Measurements from ENCODE around the gene TTC16. TPM values are rescaled to one million over a fixed set of nuclear protein-coding genes. Genes with fewer than 3 reads are reported as not detected.

TTC16 gene
- total and polyA plus RNA-seq, 2 donors (not counting 1 experiment from before 2014, with no cell fraction given): 0.25 TPM; not detected in 1

DNA sequence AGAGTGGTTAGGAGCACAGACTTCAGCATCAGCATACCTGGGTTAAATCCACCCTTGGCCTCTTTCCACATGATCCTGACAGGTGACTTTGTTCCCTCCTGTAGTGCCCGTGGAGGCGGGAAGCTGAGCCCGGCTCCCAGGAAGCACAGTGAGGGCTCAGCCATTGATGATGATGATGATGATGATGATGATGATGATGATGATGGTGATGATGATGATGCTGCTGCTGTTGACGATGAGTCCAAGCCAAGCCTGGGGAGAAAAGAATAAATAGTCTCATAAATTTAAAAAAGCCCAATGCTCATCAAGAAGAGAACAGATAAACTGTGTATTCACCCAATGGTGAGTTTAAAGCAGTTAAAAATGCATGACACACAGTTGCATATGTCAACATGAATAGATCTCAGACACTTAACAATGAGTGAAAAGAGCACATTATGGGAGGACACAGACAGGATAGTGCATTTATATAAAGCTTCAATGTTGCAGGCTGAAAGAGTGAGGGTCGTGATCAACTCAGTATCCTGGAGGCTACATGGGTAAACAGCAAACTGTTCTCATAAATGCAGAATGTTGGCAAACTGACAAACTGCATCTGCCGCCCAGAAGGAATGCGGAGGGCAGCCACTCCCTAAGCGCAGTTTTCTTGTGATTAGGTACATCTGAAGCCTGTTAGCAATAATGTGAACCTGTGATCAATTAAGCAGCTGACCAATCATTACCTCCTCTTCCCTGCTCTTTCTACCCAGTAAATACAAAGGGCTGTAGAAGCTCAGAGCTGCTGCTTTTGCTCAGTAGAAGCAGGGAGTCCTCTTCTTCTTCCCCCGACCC, 20.8 kb upstream of the TTC16 start:
- H3K27ac ChIP-seq (ENCODE audit: low read length in 2 of 2): no peak overlapping the region
- Mint-ChIP-seq H3K27me3 (no peaks in the 10 kb centered on the region), H3K4me1 (peaks cover 11% of the 10 kb centered on the region), H3K9me3 (ENCODE audit: insufficient read depth) (no peaks in the 10 kb centered on the region), H3K4me3 (no peak overlapping the region), H3K27ac (no peak overlapping the region)
- H3K4me1 ChIP-seq (ENCODE audit: control insufficient read depth in 2 of 2, insufficient read depth in 2 of 2, low read length in 2 of 2): peaks cover 6 to 12% of the 10 kb centered on the region in 2 donors
- WGBS (ENCODE audit: insufficient coverage): 90% methylated on average over 2 of the region's 9 CpGs
- H3K79me2 ChIP-seq (ENCODE audit: control insufficient read depth, insufficient read depth, low read length): no peaks in the 10 kb centered on the region
- no peaks in the 10 kb centered on the region for H3K36me3 ChIP-seq (replicated peaks in 1 of 2; ENCODE audit: control extremely low read depth in 1 of 2, control insufficient read depth in 1 of 2, extremely low read depth in 1 of 2, insufficient read depth in 2 of 2, low read length in 1 of 2)
- H4K20me1 ChIP-seq (ENCODE audit: control insufficient read depth, insufficient read depth, low read length, poor library complexity, severe bottlenecking): no peaks in the 10 kb centered on the region
- ATAC-seq (ENCODE audit: low read depth): no peak
- no peak overlapping the region for H2AFZ ChIP-seq (ENCODE audit: insufficient read depth, low read depth, low read length, poor library complexity, severe bottlenecking)
- TF ChIP-seq CTCF (IDR thresholded peaks at IDR 0.05): no peak
- TF ChIP-seq EZH2 (IDR thresholded peaks at IDR 0.05; ENCODE audit: borderline replicate concordance, insufficient read depth, low read depth, low read length, poor library complexity, severe bottlenecking): no peak
- intact Hi-C loops (cut with micrococcal nuclease): no loop called here
- H3K9ac ChIP-seq (ENCODE audit: low read length): no peak overlapping the region
- H3K4me2 ChIP-seq (replicated peaks; ENCODE audit: low read depth, low read length, poor library complexity, severe bottlenecking): no peak overlapping the region
- DNase-seq: no peak
- CTCF ChIA-PET: no interaction called here
- POLR2A ChIA-PET: no interaction called here
- H3K4me3 ChIP-seq (ENCODE audit: control extremely low read depth in 1 of 5, extremely low read depth in 1 of 5, insufficient read depth in 1 of 5, low read depth in 2 of 5, low read length in 4 of 5): no peak overlapping the region
- H3K9me3 ChIP-seq (ENCODE audit: control extremely low read depth in 1 of 3, control insufficient read depth in 2 of 3, insufficient read depth in 1 of 3, low read length in 2 of 3): no peaks in the 10 kb centered on the region
- H3K27me3 ChIP-seq (replicated peaks in 1 of 4; ENCODE audit: control extremely low read depth in 1 of 4, control insufficient read depth in 3 of 4, insufficient read depth in 4 of 4, low read length in 3 of 4): no peaks in the 10 kb centered on the region

- no peak for DNase-seq
- Histone ChIP-seq H3K27ac (ENCODE audit: low read length in 2 of 2) (no peak overlapping the region), H3K9ac (ENCODE audit: low read length) (no peak overlapping the region), H3K4me1 (ENCODE audit: control insufficient read depth in 2 of 2, insufficient read depth in 2 of 2, low read length in 2 of 2) (peaks cover 6 to 12% of the 10 kb centered on the region in 2 donors), H3K9me3 (ENCODE audit: control extremely low read depth in 1 of 3, control insufficient read depth in 2 of 3, insufficient read depth in 1 of 3, low read length in 2 of 3) (no peaks in the 10 kb centered on the region), H4K20me1 (ENCODE audit: control insufficient read depth, insufficient read depth, low read length, poor library complexity, severe bottlenecking) (no peaks in the 10 kb centered on the region), H3K27me3 (replicated peaks in 1 of 4; ENCODE audit: control extremely low read depth in 1 of 4, control insufficient read depth in 3 of 4, insufficient read depth in 4 of 4, low read length in 3 of 4) (no peaks in the 10 kb centered on the region), H3K4me2 (replicated peaks; ENCODE audit: low read depth, low read length, poor library complexity, severe bottlenecking) (no peak overlapping the region), H3K79me2 (ENCODE audit: control insufficient read depth, insufficient read depth, low read length) (no peaks in the 10 kb centered on the region), H3K4me3 (ENCODE audit: control extremely low read depth in 1 of 5, extremely low read depth in 1 of 5, insufficient read depth in 1 of 5, low read depth in 2 of 5, low read length in 4 of 5) (no peak overlapping the region), H2AFZ (ENCODE audit: insufficient read depth, low read depth, low read length, poor library complexity, severe bottlenecking) (peak overlapping the region; percentile 31), H3K36me3 (replicated peaks in 1 of 2; ENCODE audit: control extremely low read depth in 1 of 2, control insufficient read depth in 1 of 2, extremely low read depth in 1 of 2, insufficient read depth in 2 of 2, low read length in 1 of 2) (no peaks in the 10 kb centered on the region)
- Mint-ChIP-seq H3K27me3 (no peaks in the 10 kb centered on the region), H3K9me3 (ENCODE audit: insufficient read depth) (no peaks in the 10 kb centered on the region), H3K27ac (no peak overlapping the region), H3K4me3 (no peak overlapping the region), H3K4me1 (peaks cover 14% of the 10 kb centered on the region)
- WGBS (ENCODE audit: insufficient coverage): 100% methylated on average over 2 of the region's 5 CpGs
- POLR2A ChIA-PET: no interaction called here
- CTCF ChIA-PET: no interaction called here
- intact Hi-C loops (cut with micrococcal nuclease): no loop called here
- no peak for ATAC-seq (ENCODE audit: low read depth)
- TF ChIP-seq EZH2 (IDR thresholded peaks at IDR 0.05; ENCODE audit: borderline replicate concordance, insufficient read depth, low read depth, low read length, poor library complexity, severe bottlenecking) (no peak), CTCF (IDR thresholded peaks at IDR 0.05) (no peak)
These were observed 18.3 kb upstream of the TTC16 start for GRCh38 chr9:127697575-127697974.
